ENCODE results near the gene OTOF.

OTOF gene

GRCh38 chr2:26495705-26496297, 17.9 kb upstream of the OTOF start:
- DNase-seq, result no peak

- no peak for DNase-seq
These were observed 17.0 kb upstream of the OTOF start for GRCh38 chr2:26494891-26495290.

- DNase-seq, result no peak
These were observed 16.3 kb upstream of the OTOF start for GRCh38 chr2:26494199-26494598.

- DNase-seq, result no peak
These were observed 15.6 kb upstream of the OTOF start for GRCh38 chr2:26493566-26493965.

GRCh38 chr2:26492749-26493515, 15.0 kb upstream of the OTOF start:
- no peak for DNase-seq

- no peak for DNase-seq
These were observed 13.7 kb upstream of the OTOF start for GRCh38 chr2:26491563-26492167.

- DNase-seq, result no peak
These were observed 11.4 kb upstream of the OTOF start for GRCh38 chr2:26489213-26489850.

GRCh38 chr2:26488463-26489212, 10.7 kb upstream of the OTOF start:
- DNase-seq, result no peak

GRCh38 chr2:26487192-26487591, 9.3 kb upstream of the OTOF start:
- no peak for DNase-seq

GRCh38 chr2:26486789-26487188, 8.9 kb upstream of the OTOF start:
- DNase-seq, result no peak

GRCh38 chr2:26485725-26486418, 7.9 kb upstream of the OTOF start:
- DNase-seq, result no peak

- DNase-seq, result no peak
These were observed 7.2 kb upstream of the OTOF start for GRCh38 chr2:26485099-26485498.

GRCh38 chr2:26484579-26484978, 6.7 kb upstream of the OTOF start:
- no peak for DNase-seq

- no peak for DNase-seq
These were observed 6.1 kb upstream of the OTOF start for GRCh38 chr2:26483957-26484565.

- no peak for DNase-seq
These were observed 5.6 kb upstream of the OTOF start for GRCh38 chr2:26483516-26483915.

GRCh38 chr2:26483027-26483326, 5.1 kb upstream of the OTOF start:
- DNase-seq, result no peak

- DNase-seq, result no peak
These were observed 4.5 kb upstream of the OTOF start for GRCh38 chr2:26482211-26483026.

- DNase-seq, result no peak
These were observed 3.8 kb upstream of the OTOF start for GRCh38 chr2:26481706-26482105.

GRCh38 chr2:26480566-26481423, 2.9 kb upstream of the OTOF start:
- no peak for DNase-seq

All from activated CD4-positive, alpha-beta T cell treated with anti-CD3 and anti-CD28 coated beads for 4 hours (primary cell).